OCI-LY3 (cell line): Measurements from ENCODE around the gene FMNL2.
A peak's percentile ranks its signal among the peaks of the same experiment; 100 is the strongest.

Experiments
- H2AFZ ChIP-seq: fragments of 200-600, 300-600 bp; shearing (Covaris generic); 2 replicates; pipeline ENCODE4 v1.6.0; 2014; ENCODE audit warnings: antibody characterized with exemption, low read depth, low read length
- H3K27ac ChIP-seq: fragments of 200-600, 300-600 bp; sonication (generic); 2 replicates; pipeline ENCODE4 v1.5.1; 2014; ENCODE audit warnings: mild to moderate bottlenecking, low read length, moderate library complexity, mixed read lengths
- H3K27me3 ChIP-seq: fragments of 200-600, 300-600 bp; sonication (generic); 2 replicates; pipeline ENCODE4 v1.6.1; 2014; ENCODE audit warnings: low read depth, low read length, mixed read lengths
- H3K36me3 ChIP-seq: fragments of 200-600, 300-600 bp; sonication (generic); replicated peaks from 2 replicates; pipeline ENCODE3; 2014; ENCODE audit warnings: low read depth, low read length, mixed read lengths
- H3K4me1 ChIP-seq: fragments of 300-600, 200-600 bp; sonication (generic); 2 replicates; pipeline ENCODE4 v1.6.1; 2014; ENCODE audit warnings: low read length, mixed read lengths
- H3K4me2 ChIP-seq: fragments of 200-600, 300-600 bp; sonication (generic); 2 replicates; pipeline ENCODE4 v1.6.1; 2014; ENCODE audit warnings: low read length, mixed read lengths
- H3K4me3 ChIP-seq: fragments of 300-600, 200-600 bp; sonication (generic); 2 replicates; pipeline ENCODE4 v1.5.1; 2014; ENCODE audit warnings: antibody characterized with exemption, mild to moderate bottlenecking, low read length, moderate library complexity
- H3K79me2 ChIP-seq: fragments of 300-600, 200-600 bp; shearing (Covaris generic); 2 replicates; pipeline ENCODE4 v1.6.1; 2014; ENCODE audit warnings: mild to moderate bottlenecking, low read length, mixed read lengths
- H3K9ac ChIP-seq: fragments of 300-600, 200-600 bp; shearing (Covaris generic); 2 replicates; pipeline ENCODE4 v1.6.0; 2014; ENCODE audit warnings: mild to moderate bottlenecking, low read length, moderate library complexity
- H3K9me3 ChIP-seq: fragments of 200-600, 300-600 bp; shearing (Covaris generic); 2 replicates; pipeline ENCODE4 v1.6.1; 2014; ENCODE audit warnings: low read length, mixed read lengths; ENCODE audit not compliant: insufficient read depth
- H4K20me1 ChIP-seq: fragments of 200-600, 300-600 bp; sonication (generic); 2 replicates; pipeline ENCODE4 v1.6.1; 2016; ENCODE audit warnings: low read length, mixed read lengths; ENCODE audit not compliant: insufficient read depth
- EZH2phosphoT487 ChIP-seq: fragments of 200-600 bp; shearing (Covaris generic); IDR thresholded peaks from 2 replicates; pipeline ENCODE4 v1.6.1; 2018; ENCODE audit warnings: antibody characterized with exemption, mixed run types, low read depth
- TF ChIP-seq, protein P1 (sequence below): fragments of 200-600, 300-600 bp; sonication (generic); IDR thresholded peaks from 2 replicates; pipeline ENCODE4 v1.5.1; 2014; ENCODE audit warnings: antibody characterized with exemption, low read length, low read depth

Gene FMNL2

DNA sequence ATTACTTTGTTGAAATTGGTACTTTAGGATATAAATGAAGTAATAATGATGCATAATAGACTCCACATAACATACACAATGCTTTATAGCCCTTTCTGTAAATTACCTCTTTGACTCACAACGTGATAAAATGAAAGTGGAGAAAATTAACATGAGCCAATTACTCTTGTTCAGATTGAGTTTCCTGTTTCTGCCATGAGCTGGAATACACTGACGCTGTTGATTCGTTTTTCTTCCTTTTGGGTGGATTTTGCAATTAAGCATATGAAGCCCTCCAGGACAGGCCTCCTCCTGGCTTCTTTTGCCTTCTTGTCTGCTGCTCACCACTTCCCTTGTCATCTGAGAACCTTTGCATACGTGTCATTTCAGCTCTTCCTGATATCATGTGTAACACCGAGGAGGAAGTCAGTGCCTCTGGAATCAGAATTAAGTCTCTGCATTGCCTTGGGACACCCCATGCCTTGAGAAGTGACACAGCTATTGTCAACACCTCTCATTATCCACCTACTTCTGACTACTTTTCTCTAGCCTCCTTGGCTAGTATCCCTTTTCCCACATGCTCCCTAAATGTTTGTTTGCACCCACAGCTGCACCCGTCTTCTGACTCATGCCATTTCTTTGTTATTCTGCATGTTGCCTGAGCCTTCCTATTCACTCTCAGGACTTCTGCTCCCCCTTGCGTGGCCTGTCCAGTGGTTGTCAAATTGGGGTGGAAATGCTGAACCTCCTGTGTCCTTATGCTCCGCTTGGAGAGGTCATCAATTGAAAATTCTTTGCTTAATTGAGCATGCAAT, 134.1 kb downstream of the FMNL2 start:
- Histone ChIP-seq H3K27ac (peak overlapping the region; percentile 5; the same call in 1 of the 2 replicates), H3K79me2 (no peaks in the 10 kb centered on the region), H3K9me3 (no peaks in the 10 kb centered on the region), H3K4me1 (peaks cover 45% of the 10 kb centered on the region), H3K9ac (peak overlapping the region; percentile 28), H3K4me2 (peak overlapping the region; percentile 85), H2AFZ (peak overlapping the region; percentile 97), H3K27me3 (no peaks in the 10 kb centered on the region), H4K20me1 (no peaks in the 10 kb centered on the region), H3K4me3 (peak overlapping the region; percentile 62), H3K36me3 (no peaks in the 10 kb centered on the region)
- TF ChIP-seq, protein P1, sequence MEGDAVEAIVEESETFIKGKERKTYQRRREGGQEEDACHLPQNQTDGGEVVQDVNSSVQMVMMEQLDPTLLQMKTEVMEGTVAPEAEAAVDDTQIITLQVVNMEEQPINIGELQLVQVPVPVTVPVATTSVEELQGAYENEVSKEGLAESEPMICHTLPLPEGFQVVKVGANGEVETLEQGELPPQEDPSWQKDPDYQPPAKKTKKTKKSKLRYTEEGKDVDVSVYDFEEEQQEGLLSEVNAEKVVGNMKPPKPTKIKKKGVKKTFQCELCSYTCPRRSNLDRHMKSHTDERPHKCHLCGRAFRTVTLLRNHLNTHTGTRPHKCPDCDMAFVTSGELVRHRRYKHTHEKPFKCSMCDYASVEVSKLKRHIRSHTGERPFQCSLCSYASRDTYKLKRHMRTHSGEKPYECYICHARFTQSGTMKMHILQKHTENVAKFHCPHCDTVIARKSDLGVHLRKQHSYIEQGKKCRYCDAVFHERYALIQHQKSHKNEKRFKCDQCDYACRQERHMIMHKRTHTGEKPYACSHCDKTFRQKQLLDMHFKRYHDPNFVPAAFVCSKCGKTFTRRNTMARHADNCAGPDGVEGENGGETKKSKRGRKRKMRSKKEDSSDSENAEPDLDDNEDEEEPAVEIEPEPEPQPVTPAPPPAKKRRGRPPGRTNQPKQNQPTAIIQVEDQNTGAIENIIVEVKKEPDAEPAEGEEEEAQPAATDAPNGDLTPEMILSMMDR = no peak
- TF ChIP-seq EZH2phosphoT487 = no peak

DNA sequence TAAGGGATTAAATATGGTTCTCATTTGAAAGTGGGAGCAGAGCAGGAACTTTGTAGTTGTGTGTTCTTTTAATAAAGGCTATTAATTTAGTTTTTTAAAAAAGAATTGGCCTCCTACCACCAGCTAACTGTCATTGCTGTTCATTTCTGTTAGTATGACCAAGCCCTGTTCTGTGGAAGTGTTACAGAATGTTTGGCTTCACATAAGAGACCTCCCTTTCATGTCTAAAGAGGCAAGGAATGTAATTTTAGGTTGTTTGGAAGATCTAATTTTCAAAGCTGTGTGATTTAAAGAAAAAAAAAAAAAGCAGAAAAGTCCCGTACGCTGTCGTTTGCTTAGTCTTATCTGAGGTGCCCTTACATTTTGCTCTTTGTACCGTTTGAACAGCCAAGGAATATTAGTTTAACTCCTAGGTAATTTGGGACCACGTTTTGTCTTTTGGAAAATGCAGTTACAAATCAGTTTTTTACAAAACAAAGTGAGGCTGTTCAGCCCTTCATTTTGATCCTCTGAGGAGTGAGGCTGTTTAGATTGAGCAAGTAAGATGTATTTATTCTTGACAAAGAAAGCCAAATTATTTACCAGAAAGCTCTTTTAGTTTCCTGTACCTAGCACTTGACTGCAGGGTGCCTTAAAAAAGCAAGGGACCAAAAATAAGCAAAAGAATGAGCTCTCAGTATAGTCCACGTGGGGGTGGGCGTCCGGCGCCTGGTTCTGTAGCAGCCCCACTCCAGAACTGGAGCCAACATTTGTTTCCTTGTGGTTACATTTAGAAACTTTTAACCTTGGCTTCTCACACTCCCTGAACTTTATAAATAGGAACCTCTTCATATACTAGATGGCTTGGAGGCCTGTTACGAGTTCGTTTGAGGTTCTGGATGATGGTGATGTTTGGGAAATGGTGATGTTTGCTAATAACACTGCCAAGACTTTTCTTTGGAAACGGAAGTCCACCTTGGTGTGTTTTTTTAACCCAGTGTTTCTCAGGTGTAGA, 136.2 kb downstream of the FMNL2 start:
- Histone ChIP-seq H3K4me2 (no peak overlapping the region), H4K20me1 (no peaks in the 10 kb centered on the region), H3K4me1 (peaks cover 40% of the 10 kb centered on the region), H3K79me2 (no peaks in the 10 kb centered on the region), H3K36me3 (no peaks in the 10 kb centered on the region), H2AFZ (no peak overlapping the region), H3K4me3 (no peak overlapping the region), H3K9ac (no peak overlapping the region), H3K9me3 (no peaks in the 10 kb centered on the region), H3K27ac (no peak overlapping the region), H3K27me3 (no peaks in the 10 kb centered on the region)
- TF ChIP-seq, protein P1 = no peak
- TF ChIP-seq EZH2phosphoT487 = no peak

DNA sequence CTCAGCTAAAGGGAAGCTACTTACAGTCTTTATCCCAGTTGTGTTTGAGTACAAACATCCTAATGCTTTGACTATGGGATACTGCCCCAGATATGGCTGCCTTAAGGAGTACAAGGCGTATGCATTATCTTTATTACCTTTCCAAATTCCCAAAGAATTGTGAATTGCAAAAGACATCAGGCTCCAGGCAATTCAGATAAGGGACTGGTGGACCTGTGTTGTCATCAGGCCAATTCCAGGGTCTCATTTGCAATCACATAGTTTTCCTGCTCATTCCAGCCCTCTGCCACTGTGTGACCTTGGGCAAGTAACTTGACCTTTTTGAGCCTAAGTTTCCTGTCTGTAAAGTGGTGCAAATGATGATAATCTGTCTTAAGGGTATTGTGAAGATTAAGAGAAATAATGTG, 137.5 kb downstream of the FMNL2 start:
- Histone ChIP-seq H3K9me3 (no peaks in the 10 kb centered on the region), H3K4me3 (no peak overlapping the region), H3K36me3 (no peaks in the 10 kb centered on the region), H2AFZ (no peak overlapping the region), H3K27ac (no peak overlapping the region), H3K27me3 (no peaks in the 10 kb centered on the region), H4K20me1 (no peaks in the 10 kb centered on the region), H3K4me1 (peaks cover 27% of the 10 kb centered on the region), H3K79me2 (no peaks in the 10 kb centered on the region), H3K4me2 (no peak overlapping the region), H3K9ac (no peak overlapping the region)
- TF ChIP-seq, protein P1 = no peak
- TF ChIP-seq EZH2phosphoT487 = no peak
